Measurements from ENCODE around the gene RNF112.

RNF112 gene

DNA sequence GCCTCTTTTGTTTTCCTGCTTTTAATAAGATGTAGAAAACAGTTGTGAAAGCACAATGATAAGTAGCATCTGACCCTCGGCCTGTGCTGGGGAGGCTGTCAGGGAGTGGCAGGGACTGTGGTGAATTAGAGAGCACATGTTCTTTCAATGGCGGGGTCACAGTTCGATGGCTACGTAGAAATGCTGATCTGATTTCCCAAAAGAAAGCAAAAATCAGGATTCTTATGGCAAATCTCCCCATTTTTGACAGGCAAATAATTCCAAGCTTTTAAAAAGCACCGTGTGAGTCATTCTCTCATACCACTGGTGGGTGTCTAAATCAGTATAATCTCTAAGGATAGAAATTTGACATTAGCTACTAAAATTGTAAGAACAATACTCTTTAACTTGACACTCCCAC, 36.9 kb upstream of the RNF112 start:
- H3K4me3 ChIP-seq (ENCODE audit: low read depth, low read length) = no peak overlapping the region
- TF ChIP-seq, protein P1, sequence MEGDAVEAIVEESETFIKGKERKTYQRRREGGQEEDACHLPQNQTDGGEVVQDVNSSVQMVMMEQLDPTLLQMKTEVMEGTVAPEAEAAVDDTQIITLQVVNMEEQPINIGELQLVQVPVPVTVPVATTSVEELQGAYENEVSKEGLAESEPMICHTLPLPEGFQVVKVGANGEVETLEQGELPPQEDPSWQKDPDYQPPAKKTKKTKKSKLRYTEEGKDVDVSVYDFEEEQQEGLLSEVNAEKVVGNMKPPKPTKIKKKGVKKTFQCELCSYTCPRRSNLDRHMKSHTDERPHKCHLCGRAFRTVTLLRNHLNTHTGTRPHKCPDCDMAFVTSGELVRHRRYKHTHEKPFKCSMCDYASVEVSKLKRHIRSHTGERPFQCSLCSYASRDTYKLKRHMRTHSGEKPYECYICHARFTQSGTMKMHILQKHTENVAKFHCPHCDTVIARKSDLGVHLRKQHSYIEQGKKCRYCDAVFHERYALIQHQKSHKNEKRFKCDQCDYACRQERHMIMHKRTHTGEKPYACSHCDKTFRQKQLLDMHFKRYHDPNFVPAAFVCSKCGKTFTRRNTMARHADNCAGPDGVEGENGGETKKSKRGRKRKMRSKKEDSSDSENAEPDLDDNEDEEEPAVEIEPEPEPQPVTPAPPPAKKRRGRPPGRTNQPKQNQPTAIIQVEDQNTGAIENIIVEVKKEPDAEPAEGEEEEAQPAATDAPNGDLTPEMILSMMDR (conservative IDR thresholded peaks at IDR 0.05; ENCODE audit: low read depth, low read length) = no peak
- no peak for DNase-seq (ENCODE audit: low read depth)

DNA sequence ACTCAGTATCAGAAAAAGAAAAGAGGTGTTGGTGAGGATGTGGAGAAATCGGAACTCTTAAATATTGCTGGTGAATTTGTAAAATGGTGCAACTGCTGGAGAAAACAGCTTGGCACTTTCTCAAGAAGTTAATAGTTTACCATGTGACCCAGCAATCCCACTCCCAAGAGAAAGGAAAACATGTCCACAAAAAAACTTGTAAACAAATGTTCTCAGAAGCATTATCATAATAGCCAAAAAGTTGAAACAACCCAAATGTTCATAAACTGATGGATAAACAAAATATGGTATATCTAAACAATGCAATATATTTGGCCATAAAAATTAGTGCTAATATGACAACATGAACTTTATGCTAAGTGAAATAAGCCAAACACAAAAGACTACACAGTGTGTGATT, 35.3 kb upstream of the RNF112 start:
- H3K4me3 ChIP-seq (ENCODE audit: low read depth, low read length) = no peak overlapping the region
- TF ChIP-seq, protein P1 (conservative IDR thresholded peaks at IDR 0.05; ENCODE audit: low read depth, low read length) = no peak
- DNase-seq (ENCODE audit: low read depth) = no peak

DNA sequence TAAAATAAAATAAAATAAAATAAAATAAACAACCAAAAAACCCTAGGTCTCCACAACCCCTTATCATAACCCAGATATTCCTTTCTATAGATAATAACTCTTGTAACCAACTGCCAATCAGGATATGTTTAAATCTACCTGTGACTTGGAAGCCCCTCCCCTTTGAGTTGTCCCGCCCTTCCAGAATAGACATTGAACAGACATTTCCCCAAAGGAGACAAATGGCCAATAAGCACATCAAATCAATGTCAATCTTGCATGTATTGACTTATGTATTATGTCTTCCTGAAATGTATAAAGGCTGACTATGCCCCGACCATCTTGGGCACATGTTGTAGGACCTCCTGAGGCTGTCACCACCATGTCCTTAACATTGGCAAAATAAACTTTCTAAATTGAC, 34.2 kb upstream of the RNF112 start:
- H3K4me3 ChIP-seq (ENCODE audit: low read depth, low read length) = peak overlapping the region; percentile 83
- TF ChIP-seq, protein P1 (conservative IDR thresholded peaks at IDR 0.05; ENCODE audit: low read depth, low read length) = no peak
- DNase-seq (ENCODE audit: low read depth) = no peak

DNA sequence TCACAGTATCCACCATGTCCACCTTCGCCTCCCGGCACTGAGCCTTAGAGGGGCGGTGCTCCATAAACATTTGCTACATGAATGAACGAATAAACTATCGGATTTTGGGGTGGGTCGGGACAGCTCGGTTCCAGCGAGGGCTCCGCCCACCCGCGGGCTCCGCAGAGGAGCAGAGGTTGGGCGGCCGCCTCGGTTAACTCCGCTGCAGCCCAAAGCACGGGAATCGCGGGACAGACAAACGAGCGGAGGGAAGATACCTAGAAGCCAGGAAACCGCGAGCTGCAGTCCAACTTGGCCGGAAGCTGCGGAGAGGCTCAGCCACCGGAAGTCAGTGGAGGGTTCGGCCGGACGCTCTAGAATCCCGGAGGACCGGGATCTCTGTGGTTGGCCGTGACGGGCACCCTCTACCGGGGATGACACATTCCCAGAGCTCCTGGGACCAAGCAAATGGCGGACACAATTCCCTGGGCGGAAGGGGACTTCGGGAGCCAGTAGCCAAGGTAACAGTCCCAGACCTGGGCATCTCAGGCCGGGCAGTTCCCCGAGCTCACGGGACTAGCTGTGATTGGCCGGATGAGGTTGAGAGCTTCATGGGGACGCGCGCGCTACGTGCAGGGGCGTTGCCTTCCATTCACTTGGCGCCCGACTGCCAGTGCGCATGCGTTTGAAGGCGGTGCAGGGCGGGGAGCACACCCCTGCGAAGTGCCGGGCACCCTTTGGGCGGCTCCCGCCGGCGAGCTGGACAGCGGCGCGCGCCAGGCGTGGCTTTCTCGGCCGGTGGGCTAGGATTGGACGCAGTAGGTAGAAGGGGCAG, 33.2 kb upstream of the RNF112 start:
- DNase-seq (ENCODE audit: low read depth) = peak; percentile 100
- peak overlapping the region; percentile 86 for H3K4me3 ChIP-seq (ENCODE audit: low read depth, low read length)
- TF ChIP-seq, protein P1 (conservative IDR thresholded peaks at IDR 0.05; ENCODE audit: low read depth, low read length) = peak; percentile 6

DNA sequence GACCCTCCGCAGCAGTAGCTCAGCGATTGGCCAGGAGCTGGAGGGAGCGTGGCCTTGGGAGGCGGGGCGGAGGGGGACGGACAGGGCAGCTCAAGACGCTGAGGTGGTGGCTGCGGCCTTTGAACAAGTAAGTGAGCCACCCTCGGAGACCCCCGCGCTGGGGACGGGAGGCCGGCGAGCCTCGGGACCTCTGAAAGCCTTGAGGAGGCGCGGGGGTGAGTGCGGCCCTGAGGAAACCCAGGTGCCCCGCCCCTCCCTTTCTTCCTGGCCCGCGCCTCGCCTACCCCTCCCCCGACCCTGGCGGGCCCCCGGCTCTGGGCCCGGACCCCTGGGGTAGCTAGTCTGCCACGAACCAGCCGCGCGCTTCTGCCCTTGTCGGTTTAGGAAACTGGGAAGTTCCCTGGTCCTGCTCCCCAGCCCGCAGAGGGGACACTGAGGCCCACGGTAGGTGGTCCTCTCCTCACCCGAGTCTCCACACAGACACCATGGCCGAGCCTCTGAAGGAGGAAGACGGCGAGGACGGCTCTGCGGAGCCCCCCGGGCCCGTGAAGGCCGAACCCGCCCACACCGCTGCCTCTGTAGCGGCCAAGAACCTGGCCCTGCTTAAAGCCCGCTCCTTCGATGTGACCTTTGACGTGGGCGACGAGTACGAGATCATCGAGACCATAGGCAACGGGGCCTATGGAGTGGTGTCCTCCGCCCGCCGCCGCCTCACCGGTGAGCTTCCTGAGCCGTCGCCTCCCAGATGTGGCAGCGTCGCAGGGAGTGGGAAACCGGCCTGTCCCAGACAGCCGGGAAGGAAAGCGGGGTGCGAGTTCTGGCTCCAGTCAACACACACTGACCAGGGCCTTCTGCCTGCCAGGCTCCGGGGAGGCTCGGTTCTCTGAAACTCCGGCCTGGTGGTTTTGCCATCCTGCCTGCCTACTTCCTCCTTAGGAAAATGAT, 32.3 kb upstream of the RNF112 start, which contains the start of gene MAPK7:
Gene MAPK7 (plus strand): TSS at position 83 of the 945 bp plus-strand sequence. CDS start 403 bp downstream, at position 486.
- no peak for DNase-seq (ENCODE audit: low read depth)
- TF ChIP-seq, protein P1 (conservative IDR thresholded peaks at IDR 0.05; ENCODE audit: low read depth, low read length) = no peak
- peak within 1 kb of the TSS; percentile 86 for H3K4me3 ChIP-seq (ENCODE audit: low read depth, low read length)

DNA sequence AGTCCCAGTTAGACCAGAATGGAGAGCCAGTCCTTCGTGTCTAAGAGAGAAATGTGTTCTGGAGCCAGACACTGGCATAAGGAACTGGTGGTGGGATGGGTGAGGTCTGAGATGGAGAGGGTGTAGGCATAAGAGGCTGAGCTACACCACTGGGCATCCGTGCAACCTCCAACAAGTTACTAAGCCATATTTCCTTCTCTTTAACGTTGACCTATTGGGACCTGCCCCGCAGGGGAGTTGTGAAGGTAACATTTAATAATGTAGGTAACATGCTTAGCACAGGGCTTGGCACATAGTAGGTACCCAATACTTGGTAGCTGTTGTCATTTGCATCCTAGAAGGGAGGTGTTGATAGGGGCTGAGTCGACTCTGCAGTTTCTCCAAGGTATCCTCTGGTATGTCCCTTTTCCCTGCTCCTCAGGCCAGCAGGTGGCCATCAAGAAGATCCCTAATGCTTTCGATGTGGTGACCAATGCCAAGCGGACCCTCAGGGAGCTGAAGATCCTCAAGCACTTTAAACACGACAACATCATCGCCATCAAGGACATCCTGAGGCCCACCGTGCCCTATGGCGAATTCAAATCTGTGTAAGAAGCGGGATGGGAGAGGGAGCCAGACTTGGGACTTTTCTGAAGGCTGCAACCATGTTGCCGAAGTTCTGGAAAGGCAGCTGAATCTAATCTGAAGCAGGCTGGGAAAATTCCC, 31.5 kb upstream of the RNF112 start:
- peak overlapping the region; percentile 86 for H3K4me3 ChIP-seq (ENCODE audit: low read depth, low read length)
- TF ChIP-seq, protein P1 (conservative IDR thresholded peaks at IDR 0.05; ENCODE audit: low read depth, low read length) = no peak
- DNase-seq (ENCODE audit: low read depth) = no peak
